Ishikawa (cell line): ENCODE results near the gene GHRHR.

Source experiments
- CEBPB ChIP-seq: IDR thresholded peaks from 2 replicates; pipeline ENCODE4 v1.6.1; 2012
- CREB1 ChIP-seq: IDR thresholded peaks from 2 replicates; pipeline ENCODE4 v1.6.1; 2012; ENCODE audit warnings: low read depth
- EGR1 ChIP-seq: IDR thresholded peaks from 2 replicates; pipeline ENCODE4 v1.6.1; 2012
- EP300 ChIP-seq: IDR thresholded peaks from 2 replicates; pipeline ENCODE4 v1.6.1; 2012; ENCODE audit warnings: borderline replicate concordance
- FOXM1 ChIP-seq: IDR thresholded peaks from 2 replicates; pipeline ENCODE4 v1.6.1; 2012; ENCODE audit warnings: low read depth, borderline replicate concordance
- NFIC ChIP-seq: IDR thresholded peaks from 2 replicates; pipeline ENCODE4 v1.6.1; 2012
- RAD21 ChIP-seq: IDR thresholded peaks from 2 replicates; pipeline ENCODE4 v1.6.1; 2012; ENCODE audit warnings: low read depth
- TAF1 ChIP-seq: IDR thresholded peaks from 2 replicates; pipeline ENCODE4 v1.6.1; 2012; ENCODE audit warnings: low read depth, mild to moderate bottlenecking
- TCF12 ChIP-seq: IDR thresholded peaks from 2 replicates; pipeline ENCODE4 v1.6.1; 2012; ENCODE audit warnings: low read depth
- TEAD4 ChIP-seq: IDR thresholded peaks from 2 replicates; pipeline ENCODE4 v1.6.1; 2012
- YY1 ChIP-seq: IDR thresholded peaks from 2 replicates; pipeline ENCODE4 v1.6.1; 2012; ENCODE audit warnings: low read depth
- ZBTB7A ChIP-seq: IDR thresholded peaks from 2 replicates; pipeline ENCODE4 v1.6.1; 2012; ENCODE audit warnings: low read depth
- TF ChIP-seq, protein P1 (sequence below): IDR thresholded peaks from 2 replicates; pipeline ENCODE4 v1.6.1; 2012
- TF ChIP-seq, protein P2 (sequence below): IDR thresholded peaks from 2 replicates; pipeline ENCODE4 v1.6.1; 2012; ENCODE audit warnings: low read depth, mild to moderate bottlenecking
- TF ChIP-seq, protein P3 (sequence below): IDR thresholded peaks from 2 replicates; pipeline ENCODE4 v1.6.1; 2012

Gene GHRHR

DNA sequence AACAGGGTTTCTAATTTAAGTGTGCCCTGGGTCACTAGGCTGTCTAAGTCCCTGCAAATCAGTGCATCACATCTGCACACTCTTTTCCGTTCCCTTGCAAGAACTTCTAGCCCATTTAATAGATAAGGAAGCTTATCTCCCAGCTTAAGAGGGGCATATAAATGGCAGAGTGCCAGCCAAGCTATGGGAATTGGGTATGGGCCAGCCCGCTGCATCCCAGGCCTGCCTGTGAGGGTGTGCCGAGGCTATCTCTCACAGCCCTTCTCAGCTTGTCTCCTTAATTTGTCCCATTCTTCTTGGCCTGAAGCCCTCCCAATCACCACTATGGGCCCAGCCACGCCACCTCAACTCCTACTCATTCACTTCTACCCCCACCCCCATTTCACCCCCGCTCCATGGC lies 37.4 kb upstream of the GHRHR start:
- TF ChIP-seq TEAD4 (no peak), TAF1 (no peak), CREB1 (no peak), YY1 (no peak), FOXM1 (no peak), EP300 (no peak), ZBTB7A (no peak)
- TF ChIP-seq, protein P1, sequence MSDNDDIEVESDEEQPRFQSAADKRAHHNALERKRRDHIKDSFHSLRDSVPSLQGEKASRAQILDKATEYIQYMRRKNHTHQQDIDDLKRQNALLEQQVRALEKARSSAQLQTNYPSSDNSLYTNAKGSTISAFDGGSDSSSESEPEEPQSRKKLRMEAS, result no peak
- TF ChIP-seq, protein P2, sequence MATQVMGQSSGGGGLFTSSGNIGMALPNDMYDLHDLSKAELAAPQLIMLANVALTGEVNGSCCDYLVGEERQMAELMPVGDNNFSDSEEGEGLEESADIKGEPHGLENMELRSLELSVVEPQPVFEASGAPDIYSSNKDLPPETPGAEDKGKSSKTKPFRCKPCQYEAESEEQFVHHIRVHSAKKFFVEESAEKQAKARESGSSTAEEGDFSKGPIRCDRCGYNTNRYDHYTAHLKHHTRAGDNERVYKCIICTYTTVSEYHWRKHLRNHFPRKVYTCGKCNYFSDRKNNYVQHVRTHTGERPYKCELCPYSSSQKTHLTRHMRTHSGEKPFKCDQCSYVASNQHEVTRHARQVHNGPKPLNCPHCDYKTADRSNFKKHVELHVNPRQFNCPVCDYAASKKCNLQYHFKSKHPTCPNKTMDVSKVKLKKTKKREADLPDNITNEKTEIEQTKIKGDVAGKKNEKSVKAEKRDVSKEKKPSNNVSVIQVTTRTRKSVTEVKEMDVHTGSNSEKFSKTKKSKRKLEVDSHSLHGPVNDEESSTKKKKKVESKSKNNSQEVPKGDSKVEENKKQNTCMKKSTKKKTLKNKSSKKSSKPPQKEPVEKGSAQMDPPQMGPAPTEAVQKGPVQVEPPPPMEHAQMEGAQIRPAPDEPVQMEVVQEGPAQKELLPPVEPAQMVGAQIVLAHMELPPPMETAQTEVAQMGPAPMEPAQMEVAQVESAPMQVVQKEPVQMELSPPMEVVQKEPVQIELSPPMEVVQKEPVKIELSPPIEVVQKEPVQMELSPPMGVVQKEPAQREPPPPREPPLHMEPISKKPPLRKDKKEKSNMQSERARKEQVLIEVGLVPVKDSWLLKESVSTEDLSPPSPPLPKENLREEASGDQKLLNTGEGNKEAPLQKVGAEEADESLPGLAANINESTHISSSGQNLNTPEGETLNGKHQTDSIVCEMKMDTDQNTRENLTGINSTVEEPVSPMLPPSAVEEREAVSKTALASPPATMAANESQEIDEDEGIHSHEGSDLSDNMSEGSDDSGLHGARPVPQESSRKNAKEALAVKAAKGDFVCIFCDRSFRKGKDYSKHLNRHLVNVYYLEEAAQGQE, result no peak
- TF ChIP-seq, protein P3, sequence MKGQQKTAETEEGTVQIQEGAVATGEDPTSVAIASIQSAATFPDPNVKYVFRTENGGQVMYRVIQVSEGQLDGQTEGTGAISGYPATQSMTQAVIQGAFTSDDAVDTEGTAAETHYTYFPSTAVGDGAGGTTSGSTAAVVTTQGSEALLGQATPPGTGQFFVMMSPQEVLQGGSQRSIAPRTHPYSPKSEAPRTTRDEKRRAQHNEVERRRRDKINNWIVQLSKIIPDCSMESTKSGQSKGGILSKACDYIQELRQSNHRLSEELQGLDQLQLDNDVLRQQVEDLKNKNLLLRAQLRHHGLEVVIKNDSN, result no peak

DNA sequence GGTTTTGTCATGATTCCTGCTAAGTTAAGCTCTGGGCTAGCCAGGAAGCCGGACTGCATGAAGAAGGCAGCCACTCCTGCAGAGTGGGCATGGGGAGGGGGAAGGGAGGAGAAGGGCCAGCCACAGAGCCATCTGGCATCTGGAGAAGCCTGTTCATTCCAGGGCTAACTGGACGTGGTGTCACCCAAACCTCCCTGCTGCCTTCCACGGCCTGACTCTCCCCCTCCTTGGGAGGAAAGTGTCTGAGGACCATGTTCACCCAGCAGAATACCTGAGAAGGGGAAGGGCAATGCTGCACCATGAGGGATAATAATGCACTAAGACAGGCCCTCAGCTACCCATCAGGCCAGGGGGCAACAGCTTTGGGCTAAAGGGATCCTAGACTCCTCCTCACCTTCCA lies 36.7 kb upstream of the GHRHR start:
- TF ChIP-seq NFIC (no peak), EP300 (no peak), TAF1 (no peak), CREB1 (no peak), FOXM1 (no peak), EGR1 (no peak), CEBPB (no peak), YY1 (no peak), TEAD4 (no peak), TCF12 (no peak), ZBTB7A (no peak), RAD21 (no peak)
- TF ChIP-seq, protein P2, result no peak
- TF ChIP-seq, protein P3, result no peak
- TF ChIP-seq, protein P1, result no peak

DNA sequence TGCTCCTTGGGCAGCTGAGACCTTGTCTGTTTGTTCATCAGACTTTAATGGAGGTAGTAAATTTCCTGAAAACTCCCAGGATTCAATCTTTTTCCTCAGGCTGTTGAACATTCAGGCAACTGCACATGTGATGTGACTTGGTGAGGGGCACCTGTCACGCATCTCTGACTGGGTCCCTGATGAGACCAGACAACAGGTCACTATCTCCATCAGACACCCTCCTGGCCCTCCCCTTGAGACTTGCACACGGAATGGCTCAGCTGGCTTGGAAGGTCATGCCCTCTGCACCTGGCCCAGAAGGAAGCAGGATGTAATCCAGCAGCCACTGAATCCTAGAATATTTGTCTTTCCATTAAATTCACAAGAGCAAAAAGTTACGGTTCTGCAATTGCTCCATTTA lies 36.2 kb upstream of the GHRHR start:
- no peak for TF ChIP-seq RAD21
- TF ChIP-seq ZBTB7A, result no peak
- TF ChIP-seq EP300, result no peak

DNA sequence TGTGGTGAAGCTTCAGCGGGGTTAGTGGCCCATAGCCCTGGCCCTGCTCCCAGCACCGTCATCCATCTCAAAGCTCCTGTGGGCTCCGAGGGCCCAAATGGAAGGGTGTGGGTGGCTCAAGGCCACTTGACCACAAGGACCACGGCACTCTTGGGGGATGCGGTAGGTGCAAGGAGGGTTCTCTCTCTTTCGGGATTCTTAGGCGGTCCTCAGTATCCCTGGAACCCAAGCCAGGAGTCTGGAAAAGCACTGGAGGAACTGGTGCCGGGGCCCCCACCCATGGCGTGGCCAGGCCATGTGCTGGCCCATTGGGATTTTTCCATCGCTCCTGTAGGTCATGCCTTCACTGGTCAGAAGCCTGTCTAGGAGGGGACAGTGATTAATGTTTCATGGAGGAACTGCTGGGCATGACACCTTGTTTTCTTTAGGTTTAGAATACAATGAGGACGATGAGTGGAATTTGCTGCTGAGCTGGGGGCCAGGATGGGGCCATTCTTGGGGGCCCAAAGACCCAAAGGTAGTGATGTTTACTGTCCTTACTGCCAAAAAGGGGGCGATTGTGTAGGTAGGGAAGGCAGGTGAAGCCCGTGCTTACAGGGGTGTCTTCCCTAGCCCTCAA lies 35.4 kb upstream of the GHRHR start:
- TF ChIP-seq NFIC (no peak), ZBTB7A (no peak), TEAD4 (no peak), EP300 (no peak), FOXM1 (no peak), YY1 (no peak), TAF1 (no peak)
- TF ChIP-seq, protein P1, result no peak

DNA sequence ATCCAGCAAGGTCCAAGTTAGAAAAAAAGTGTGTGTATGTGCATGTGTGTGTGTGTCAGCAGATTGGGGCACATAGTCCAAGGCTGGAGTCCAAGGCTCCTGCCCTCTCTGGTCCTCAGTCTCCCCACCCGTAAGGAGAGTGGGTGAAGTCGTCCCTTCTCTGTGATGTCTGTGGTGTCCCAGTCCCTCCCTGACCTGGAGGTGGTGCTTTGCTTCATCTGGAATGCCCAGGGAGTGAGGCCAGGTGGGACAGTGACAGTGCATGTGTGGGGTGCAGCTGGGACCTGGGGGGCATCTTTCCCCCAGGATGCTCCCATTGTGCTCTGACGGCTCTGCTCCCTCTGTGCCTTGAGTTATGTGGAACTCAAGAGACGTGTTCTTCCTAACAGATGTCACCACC lies 34.1 kb upstream of the GHRHR start:
- TF ChIP-seq TCF12 (no peak), CEBPB (no peak), RAD21 (no peak), ZBTB7A (no peak), EP300 (no peak), CREB1 (no peak)
- TF ChIP-seq, protein P2, result no peak
- TF ChIP-seq, protein P1, result no peak
- TF ChIP-seq, protein P3, result no peak
